A549 (cell line): ENCODE data around the gene TRUB1.

ENCODE experiments used
- CHD2 ChIP-seq: fragments of 150-350 bp; IDR thresholded peaks from 2 replicates; pipeline ENCODE4 v1.6.1; 2014; ENCODE audit warnings: low read length; ENCODE audit not compliant: partially characterized antibody
- POLR2A ChIP-seq: IDR thresholded peaks from 2 replicates; pipeline ENCODE4 v1.6.1; 2012; ENCODE audit warnings: mild to moderate bottlenecking, low read length
- RAD21 ChIP-seq, 2 experiments: fragments of >200 bp in 1 of 2; sonication (Bioruptor Twin) in 1 of 2; formaldehyde crosslinking in 1 of 2; IDR thresholded peaks in 1 of 2; conservative IDR thresholded peaks in 1 of 2; 2 replicates in 1 of 2; 3 replicates in 1 of 2; pipeline ENCODE4 v1.6.1; 2012 to 2018; ENCODE audit warnings: inconsistent platforms in 1 of 2

- TF ChIP-seq POLR2A (no peak), RAD21 (conservative IDR thresholded peaks at IDR 0.05 in 1 of 2, IDR thresholded peaks at IDR 0.05 in 1 of 2) (no peak), CHD2 (no peak)
Observed at GRCh38 chr10:114970515-114970914, 32.5 kb downstream of the TRUB1 start.
